HCT116 (cell line): ENCODE results near the gene HMGCL. TPM values are rescaled to one million over a fixed set of nuclear protein-coding genes. Genes with fewer than 3 reads are reported as not detected.

Source experiments
- ATAC-seq: fragments of 200-7000 bp; cut with Tn5 transposase; 2 replicates; pipeline ENCODE4 v1.9.1; 2020; ENCODE audit warnings: mild to moderate bottlenecking, moderate library complexity
- BruUV-seq: library from RNA; stranded (reverse); fragments of 400-500 nt; replicated peaks from 2 replicates; lab custom pipeline; 2021; lab: Mats Ljungman, UMichigan
- CTCF ChIA-PET: fragments of 300-600 bp; sonication (Branson Sonifier 250); formaldehyde crosslinking; loops from one replicate; lab custom pipeline; 2021; ENCODE audit warnings: antibody characterized with exemption; lab: Charles Lee
- POLR2A ChIA-PET: fragments of 300-600, 350-600 bp; sonication (Branson Sonifier 250); formaldehyde crosslinking; loops from one replicate; lab custom pipeline; 2021; ENCODE audit warnings: antibody characterized with exemption; lab: Charles Lee
- RAD21 ChIA-PET, 2 experiments: fragments of 300-600 bp; sonication (Branson Sonifier 250); formaldehyde crosslinking; loops; one replicate each; lab custom pipeline; 2023; ENCODE audit warnings: low total read pairs in 2 of 2; ENCODE audit not compliant: uncharacterized antibody in 2 of 2, unreplicated experiment in 2 of 2, low non-redundant PET in 1 of 2; lab: Charles Lee
- DNase-seq: peaks from one replicate; pipeline ENCODE4 v3.0.0-alpha.2; 2010; ENCODE audit warnings: low read depth, low spot score
- H2AFZ ChIP-seq: fragments of 200-600 bp; shearing (Covaris generic), sonication (generic); 2 replicates; pipeline ENCODE4 v1.6.1; 2017; ENCODE audit warnings: low read depth, mixed run types, mixed read lengths, antibody characterized with exemption, low read length; ENCODE audit not compliant: poor library complexity, severe bottlenecking
- H3K27ac ChIP-seq: 2 replicates; pipeline ENCODE4 v1.5.1; 2012; ENCODE audit warnings: low read depth, low read length
- H3K27me3 ChIP-seq: fragments of 200-600 bp; sonication (generic); 2 replicates; pipeline ENCODE4 v1.6.1; 2016; ENCODE audit warnings: mixed run types, low read length, mixed read lengths; ENCODE audit not compliant: insufficient read depth
- H3K36me3 ChIP-seq, 2 experiments: fragments of 200-500 bp in 1 of 2; fragments of 200-600 bp in 1 of 2; sonication (Bioruptor generic) in 1 of 2; sonication (generic) in 1 of 2; 2 replicates each; pipeline versions ENCODE4 v1.5.1 to v1.6.1; 2014 to 2016; ENCODE audit warnings: low read length in 2 of 2, inconsistent platforms in 1 of 2, mixed read lengths in 1 of 2, mixed run types in 1 of 2; ENCODE audit not compliant: insufficient read depth in 2 of 2, control insufficient read depth in 1 of 2
- H3K4me1 ChIP-seq, 2 experiments: fragments of 200-600 bp in 1 of 2; sonication (generic) in 1 of 2; 2 replicates each; pipeline versions ENCODE4 v1.5.1 to v1.6.1; 2012 to 2017; ENCODE audit warnings: low read length in 2 of 2, inconsistent platforms in 1 of 2, mild to moderate bottlenecking in 1 of 2, mixed read lengths in 1 of 2, mixed run types in 1 of 2, moderate library complexity in 1 of 2; ENCODE audit not compliant: insufficient read depth in 2 of 2, control insufficient read depth in 1 of 2
- H3K4me2 ChIP-seq: fragments of 200-600 bp; sonication (generic); 2 replicates; pipeline ENCODE4 v1.6.1; 2017; ENCODE audit warnings: mixed run types, low read length, mixed read lengths
- H3K4me3 ChIP-seq, 2 experiments: fragments of 200-600 bp in 1 of 2; sonication (generic) in 1 of 2; replicated peaks in 1 of 2; 2 replicates each; pipeline ENCODE4 v1.5.1; 2011 to 2016; ENCODE audit warnings: low read length in 2 of 2, control low read depth in 1 of 2, low read depth in 1 of 2, mild to moderate bottlenecking in 1 of 2, mixed read lengths in 1 of 2, mixed run types in 1 of 2
- H3K79me2 ChIP-seq: fragments of 200-600 bp; sonication (generic); 2 replicates; pipeline ENCODE4 v1.6.1; 2017; ENCODE audit warnings: mild to moderate bottlenecking, mixed run types, low read length, moderate library complexity, mixed read lengths; ENCODE audit not compliant: insufficient read depth
- H3K9ac ChIP-seq: fragments of 200-600 bp; sonication (generic); 2 replicates; pipeline ENCODE4 v1.6.1; 2016; ENCODE audit warnings: low read length, mixed read lengths
- H3K9me2 ChIP-seq: fragments of 200-600 bp; sonication (generic), shearing (Covaris generic); 2 replicates; pipeline ENCODE4 v1.6.1; 2017; ENCODE audit warnings: mixed run types, mild to moderate bottlenecking, moderate library complexity; ENCODE audit not compliant: insufficient read depth
- H3K9me3 ChIP-seq, 2 experiments: fragments of 200-500 bp in 1 of 2; fragments of 200-600 bp in 1 of 2; sonication (Bioruptor generic) in 1 of 2; sonication (generic) in 1 of 2; 2 replicates each; pipeline ENCODE4 v1.6.1; 2014 to 2017; ENCODE audit warnings: low read length in 2 of 2, mixed read lengths in 2 of 2, inconsistent platforms in 1 of 2, low read depth in 1 of 2, mild to moderate bottlenecking in 1 of 2, mixed run types in 1 of 2, moderate library complexity in 1 of 2; ENCODE audit not compliant: control insufficient read depth in 1 of 2, insufficient read depth in 1 of 2
- H4K20me1 ChIP-seq: fragments of 200-600 bp; sonication (generic), shearing (Covaris generic); 2 replicates; pipeline ENCODE4 v1.6.1; 2017; ENCODE audit warnings: mixed run types, mild to moderate bottlenecking, moderate library complexity; ENCODE audit not compliant: insufficient read depth
- ATF3 ChIP-seq: IDR thresholded peaks from 2 replicates; pipeline ENCODE4 v1.6.1; 2012
- CBX3 ChIP-seq: IDR thresholded peaks from 2 replicates; pipeline ENCODE4 v1.6.1; 2012; ENCODE audit warnings: low read depth
- CTCF ChIP-seq, 3 experiments: fragments of 200-600 bp in 1 of 3; sonication (generic) in 1 of 3; IDR thresholded peaks in 2 of 3; conservative IDR thresholded peaks in 1 of 3; 2 replicates each; pipeline ENCODE4 v1.5.1; 2012 to 2017; ENCODE audit warnings: low read depth in 2 of 3, low read length in 2 of 3, antibody characterized with exemption in 1 of 3, borderline replicate concordance in 1 of 3, control low read depth in 1 of 3, mild to moderate bottlenecking in 1 of 3, mixed read lengths in 1 of 3, mixed run types in 1 of 3, moderate library complexity in 1 of 3; ENCODE audit not compliant: insufficient read depth in 1 of 3
- EGR1 ChIP-seq: IDR thresholded peaks from 2 replicates; pipeline ENCODE4 v1.6.1; 2012; ENCODE audit warnings: low read depth
- EZH2 ChIP-seq: fragments of 200-600 bp; sonication (generic); IDR thresholded peaks from 2 replicates; pipeline ENCODE4 v1.6.1; 2017; ENCODE audit warnings: antibody characterized with exemption, mixed run types
- EZH2phosphoT487 ChIP-seq: fragments of 200-600 bp; IDR thresholded peaks from 2 replicates; pipeline ENCODE4 v1.6.1; 2018; ENCODE audit warnings: antibody characterized with exemption, borderline replicate concordance
- JUND ChIP-seq: IDR thresholded peaks from 2 replicates; pipeline ENCODE4 v1.6.1; 2012
- SP1 ChIP-seq: IDR thresholded peaks from 2 replicates; pipeline ENCODE4 v1.6.1; 2012; ENCODE audit warnings: low read depth
- SRF ChIP-seq: IDR thresholded peaks from 2 replicates; pipeline ENCODE4 v1.6.1; 2012; ENCODE audit warnings: low read depth
- TCF7L2 ChIP-seq: IDR thresholded peaks from 2 replicates; pipeline ENCODE4 v1.7.0; 2011; ENCODE audit warnings: borderline replicate concordance, inconsistent platforms; ENCODE audit not compliant: insufficient read depth, insufficient read length; ENCODE audit errors: extremely low read depth
- ZBTB33 ChIP-seq: IDR thresholded peaks from 2 replicates; pipeline ENCODE4 v1.6.1; 2011; ENCODE audit warnings: mild to moderate bottlenecking, low read length, moderate library complexity; ENCODE audit not compliant: insufficient replicate concordance; ENCODE audit errors: extremely low read depth
- ZFX ChIP-seq: fragments of 450-650 bp; IDR thresholded peaks from 2 replicates; pipeline ENCODE4 v1.6.1; 2017
- intact Hi-C: fragments of 100-400 bp; cut with micrococcal nuclease; formaldehyde crosslinking; loops from 2 replicates; pipeline ENCODE4 v1.10.0; 2022
- total RNA-seq: library from RNA; stranded (reverse); gene quantifications from one replicate; pipeline ENCODE4 v1.2.1, GENCODE V29; 2021; ENCODE audit not compliant: unreplicated experiment

The HMGCL gene
- total RNA-seq, 1 experiment from 2014 or later = 36.2 TPM

- intact Hi-C loops = no loop called here
- ChIA-PET RAD21 (no interaction called here), POLR2A (no interaction called here), CTCF (no interaction called here)
- no peak for TF ChIP-seq CBX3
- no peak for TF ChIP-seq SRF
- no peak for TF ChIP-seq ATF3
- no peak for TF ChIP-seq JUND
- TF ChIP-seq ZFX = no peak
- TF ChIP-seq TCF7L2 = no peak
- TF ChIP-seq EGR1 = no peak
- TF ChIP-seq EZH2phosphoT487 = no peak
- TF ChIP-seq ZBTB33 = no peak
- no peak for TF ChIP-seq SP1
- no peak for TF ChIP-seq EZH2
- TF ChIP-seq CTCF (IDR thresholded peaks at IDR 0.05 in 2 of 3, conservative IDR thresholded peaks at IDR 0.05 in 1 of 3; ENCODE audit: borderline replicate concordance in 1 of 3, insufficient read depth in 1 of 3, low read depth in 2 of 3, low read length in 2 of 3) = no peak
- no peak for DNase-seq
- Histone ChIP-seq H3K79me2 (no peaks in the 10 kb centered on the region), H4K20me1 (no peaks in the 10 kb centered on the region), H3K9me2 (no peaks in the 10 kb centered on the region), H2AFZ (no peak overlapping the region), H3K4me3 (no peak overlapping the region), H3K4me2 (no peak overlapping the region), H3K27me3 (no peaks in the 10 kb centered on the region), H3K4me1 (peaks cover 6 to 15% of the 10 kb centered on the region in 2 experiments; a peak in 2 of 4 replicates), H3K9ac (no peak overlapping the region), H3K36me3 (peaks cover 0 to 5% of the 10 kb centered on the region in 2 experiments; a peak in 1 of 4 replicates), H3K9me3 (no peaks in the 10 kb centered on the region), H3K27ac (no peak overlapping the region)
- no TSS peak for BruUV-seq
- ATAC-seq = no peak
Measured at GRCh38 chr1:23814016-23814415, 11.2 kb downstream of the HMGCL start.
